Prostate gland (tissue), 2 donors: ENCODE data around the gene VEPH1. TPM values are rescaled to one million over a fixed set of nuclear protein-coding genes. Genes with fewer than 3 reads are reported as not detected.

Experiments
- DNase-seq: peaks from one replicate; pipeline ENCODE4 v3.0.0-alpha.2; 2019; ENCODE audit warnings: low spot score
- H3K27ac ChIP-seq, 2 donors: fragments of 200-600 bp; sonication (generic); 2 replicates each; pipeline ENCODE4 v1.5.1; 2017 to 2019
- H3K27me3 ChIP-seq: fragments of 200-600 bp; sonication (generic); replicated peaks from 2 replicates; pipeline ENCODE4 v1.5.1; 2019; ENCODE audit not compliant: insufficient read depth
- H3K36me3 ChIP-seq, 2 donors: fragments of 200-600 bp; sonication (generic); 1 replicate in 1 of 2; 2 replicates in 1 of 2; pipeline versions ENCODE4 v1.5.1 to v1.8.1; 2017 to 2019
- H3K4me1 ChIP-seq: fragments of 200-600 bp; sonication (generic); replicated peaks from 2 replicates; pipeline ENCODE4 v1.5.1; 2019
- H3K4me3 ChIP-seq, 2 donors: fragments of 200-600 bp; sonication (generic); 2 replicates each; pipeline ENCODE4 v1.5.1; 2017 to 2019
- H3K9me3 ChIP-seq: fragments of 200-600 bp; sonication (generic); 2 replicates; pipeline ENCODE4 v1.5.1; 2017
- POLR2A ChIP-seq: fragments of 450-650 bp; IDR thresholded peaks from one replicate; pipeline ENCODE4 v1.6.1; 2016; ENCODE audit warnings: antibody characterized with exemption, mild to moderate bottlenecking
- POLR2AphosphoS5 ChIP-seq: sonication (generic); formaldehyde crosslinking; IDR thresholded peaks from one replicate; pipeline ENCODE4 v1.6.1; 2017; ENCODE audit warnings: antibody characterized with exemption
- WGBS: methylation state at CpG from one replicate; pipeline ENCODE4 v1.1.5; 2018; 5-methylcytosine and 5-hydroxymethylcytosine counted together
- intact Hi-C: fragments of 100-400 bp; cut with DNase I; formaldehyde crosslinking; loops from one replicate; pipeline ENCODE4 v1.14.2; 2022
- total RNA-seq, 2 donors: library from RNA; depleted of rRNA; stranded (reverse); fragments of >200 nt; gene quantifications; one replicate each; pipeline ENCODE4 v1.1.0, GENCODE V29; 2016
- TF ChIP-seq, protein P1 (sequence below), 4 experiments: fragments of 200-600 bp in 2 of 4; fragments of 450-650 bp in 2 of 4; sonication (generic) in 2 of 4; IDR thresholded peaks; 1 replicate in 3 of 4; 2 replicates in 1 of 4; pipeline ENCODE4 v1.5.1; 2016 to 2019; ENCODE audit warnings: antibody characterized with exemption in 4 of 4, mild to moderate bottlenecking in 2 of 4, moderate library complexity in 2 of 4

The VEPH1 gene
- total RNA-seq, 2 donors from 2014 or later = 1.4 to 3.4 TPM

DNA sequence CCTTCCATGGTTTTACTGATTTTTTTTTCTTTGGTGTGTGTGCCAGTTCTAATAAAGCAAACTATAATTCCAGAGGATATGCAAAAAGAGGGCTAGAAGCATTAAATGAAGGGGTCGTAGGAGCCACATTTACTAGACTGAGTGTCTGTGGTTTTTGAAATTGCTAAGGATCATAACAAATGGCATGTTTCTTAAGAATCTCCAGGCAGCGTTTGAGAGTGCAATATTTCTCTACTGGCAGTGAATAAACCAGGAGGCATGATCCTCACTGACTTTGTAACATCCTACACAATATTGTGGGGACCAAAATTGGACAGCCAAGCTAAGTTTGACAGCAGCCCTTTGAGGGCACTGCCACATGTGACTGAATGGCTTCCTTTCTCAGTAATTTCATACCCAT, 227.4 kb downstream of the VEPH1 start:
- H3K36me3 ChIP-seq = no peaks in the 10 kb centered on the region
- intact Hi-C loops = no loop called here

DNA sequence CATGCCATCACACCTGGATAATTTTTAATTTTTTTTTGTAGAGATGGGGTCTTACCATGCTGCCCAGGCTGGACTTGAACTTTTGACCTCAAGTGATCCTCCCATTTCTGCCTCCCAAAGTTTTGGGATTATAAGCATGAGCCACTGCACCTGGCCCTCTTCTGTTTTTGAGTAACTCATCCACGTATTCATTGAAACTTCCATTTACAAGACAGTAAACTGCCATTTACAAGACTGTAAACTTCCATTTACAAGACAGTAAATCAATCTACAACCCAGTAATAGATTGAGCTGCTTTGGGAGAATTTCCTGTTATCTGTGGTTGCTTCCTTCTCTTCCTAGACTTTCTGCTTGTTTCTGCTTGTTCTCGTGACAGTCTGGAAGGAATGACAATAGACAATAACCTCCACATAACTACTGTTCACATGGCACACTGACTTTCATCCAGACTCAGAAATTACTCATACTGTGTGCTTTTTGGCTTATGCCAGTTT, 228.5 kb downstream of the VEPH1 start:
- Histone ChIP-seq H3K27ac (no peak overlapping the region), H3K27me3 (no peaks in the 10 kb centered on the region), H3K36me3 (no peaks in the 10 kb centered on the region), H3K9me3 (no peaks in the 10 kb centered on the region), H3K4me1 (no peaks in the 10 kb centered on the region), H3K4me3 (no peak overlapping the region)
- TF ChIP-seq, protein P1, sequence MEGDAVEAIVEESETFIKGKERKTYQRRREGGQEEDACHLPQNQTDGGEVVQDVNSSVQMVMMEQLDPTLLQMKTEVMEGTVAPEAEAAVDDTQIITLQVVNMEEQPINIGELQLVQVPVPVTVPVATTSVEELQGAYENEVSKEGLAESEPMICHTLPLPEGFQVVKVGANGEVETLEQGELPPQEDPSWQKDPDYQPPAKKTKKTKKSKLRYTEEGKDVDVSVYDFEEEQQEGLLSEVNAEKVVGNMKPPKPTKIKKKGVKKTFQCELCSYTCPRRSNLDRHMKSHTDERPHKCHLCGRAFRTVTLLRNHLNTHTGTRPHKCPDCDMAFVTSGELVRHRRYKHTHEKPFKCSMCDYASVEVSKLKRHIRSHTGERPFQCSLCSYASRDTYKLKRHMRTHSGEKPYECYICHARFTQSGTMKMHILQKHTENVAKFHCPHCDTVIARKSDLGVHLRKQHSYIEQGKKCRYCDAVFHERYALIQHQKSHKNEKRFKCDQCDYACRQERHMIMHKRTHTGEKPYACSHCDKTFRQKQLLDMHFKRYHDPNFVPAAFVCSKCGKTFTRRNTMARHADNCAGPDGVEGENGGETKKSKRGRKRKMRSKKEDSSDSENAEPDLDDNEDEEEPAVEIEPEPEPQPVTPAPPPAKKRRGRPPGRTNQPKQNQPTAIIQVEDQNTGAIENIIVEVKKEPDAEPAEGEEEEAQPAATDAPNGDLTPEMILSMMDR (IDR thresholded peaks at IDR 0.05) = no peak
- TF ChIP-seq POLR2AphosphoS5 = peak; percentile 75
- TF ChIP-seq POLR2A = no peak
- DNase-seq = peak; percentile 12
- intact Hi-C loops = no loop called here
- 13% methylated on average over 2 of the region's 2 CpGs for WGBS

More for the DNA sequence above, 227.4 kb downstream of the VEPH1 start:
- Histone ChIP-seq H3K9me3 (no peaks in the 10 kb centered on the region), H3K4me3 (no peak overlapping the region), H3K4me1 (no peaks in the 10 kb centered on the region), H3K27ac (no peak overlapping the region), H3K27me3 (no peaks in the 10 kb centered on the region)
- DNase-seq = no peak
- TF ChIP-seq, protein P1 (IDR thresholded peaks at IDR 0.05) = no peak
- TF ChIP-seq POLR2AphosphoS5 (no peak), POLR2A (no peak)
- 69% methylated on average over 2 of the region's 2 CpGs for WGBS

DNA sequence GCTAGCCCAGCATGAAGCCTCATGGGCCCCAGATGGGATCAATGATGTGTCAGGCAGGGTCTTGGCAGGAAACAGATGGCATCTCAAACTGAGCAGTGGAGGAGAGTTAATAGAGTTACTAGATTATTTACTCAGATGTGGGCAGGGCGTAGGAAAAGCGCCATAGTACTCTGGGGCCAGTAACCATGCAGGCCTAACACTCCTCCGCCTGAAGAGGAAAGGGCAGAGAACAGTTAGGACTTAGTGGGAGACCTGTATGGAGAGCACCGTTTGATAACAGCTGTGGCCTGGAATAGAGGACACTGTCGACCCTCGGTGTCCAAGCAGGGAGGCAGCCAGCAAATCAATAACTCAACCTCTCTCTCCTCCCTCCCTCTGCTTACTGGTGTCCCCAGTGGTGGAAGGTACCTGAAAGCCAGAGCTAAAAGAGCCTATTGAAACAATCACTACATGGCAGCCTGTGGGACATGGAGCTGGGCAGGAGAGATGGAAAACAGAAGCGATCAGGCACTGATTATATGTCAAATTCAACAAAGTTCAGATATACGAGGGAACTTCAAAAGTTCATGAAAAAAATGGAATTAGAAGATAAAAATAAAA, 231.8 kb downstream of the VEPH1 start:
- Histone ChIP-seq H3K36me3 (no peaks in the 10 kb centered on the region), H3K4me3 (no peak overlapping the region), H3K4me1 (no peaks in the 10 kb centered on the region), H3K9me3 (no peaks in the 10 kb centered on the region), H3K27ac (no peak overlapping the region), H3K27me3 (no peaks in the 10 kb centered on the region)
- 97% methylated on average over 8 of the region's 8 CpGs for WGBS
- no peak for DNase-seq
- intact Hi-C loops = no loop called here
- TF ChIP-seq, protein P1 (IDR thresholded peaks at IDR 0.05) = no peak
- TF ChIP-seq POLR2A (no peak), POLR2AphosphoS5 (no peak)

DNA sequence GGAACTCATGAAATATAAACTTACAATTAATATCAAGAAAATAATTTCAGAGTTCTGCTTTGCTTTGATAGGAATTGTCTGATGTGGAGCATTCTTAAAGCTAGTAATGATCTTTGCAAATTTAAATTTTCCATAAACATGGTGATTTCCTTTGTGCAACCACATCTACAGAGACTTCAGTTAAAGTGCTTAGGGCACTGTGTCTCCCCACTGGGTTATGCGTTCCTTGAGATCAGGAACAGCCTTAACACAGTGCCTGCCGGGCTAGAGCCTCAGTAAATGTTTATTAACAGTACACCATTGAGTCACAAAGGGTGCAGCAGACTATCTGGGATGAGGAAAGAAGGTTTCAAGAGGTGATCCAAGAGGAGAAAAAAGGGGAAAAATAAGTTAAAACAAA, 235.2 kb downstream of the VEPH1 start:
- Histone ChIP-seq H3K27ac (no peak overlapping the region), H3K4me1 (no peaks in the 10 kb centered on the region), H3K9me3 (no peaks in the 10 kb centered on the region), H3K4me3 (no peak overlapping the region), H3K36me3 (no peaks in the 10 kb centered on the region), H3K27me3 (no peaks in the 10 kb centered on the region)
- WGBS = 87% methylated on average over 2 of the region's 2 CpGs
- TF ChIP-seq POLR2AphosphoS5 (no peak), POLR2A (no peak)
- TF ChIP-seq, protein P1 (IDR thresholded peaks at IDR 0.05) = no peak
- DNase-seq = no peak
- intact Hi-C loops = no loop called here

DNA sequence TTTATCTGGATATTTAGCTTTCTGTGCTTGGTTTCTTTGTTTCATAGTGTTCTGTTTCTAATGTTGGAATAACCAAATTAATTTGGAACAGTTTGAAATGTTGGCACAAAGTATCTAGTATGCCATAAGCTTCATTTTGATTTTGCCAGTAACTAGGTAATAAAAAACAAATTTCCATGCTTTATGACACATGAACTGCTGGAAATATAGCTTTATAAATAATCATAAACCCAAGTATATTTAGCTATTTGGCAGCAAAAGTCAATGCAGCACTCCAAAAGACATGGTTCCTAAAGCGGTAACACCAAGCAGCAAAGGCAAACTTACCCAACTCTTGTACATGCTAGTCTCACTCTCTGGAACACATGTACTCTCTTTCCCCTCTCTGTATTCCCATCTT, 237.3 kb downstream of the VEPH1 start:
- Histone ChIP-seq H3K36me3 (no peaks in the 10 kb centered on the region), H3K27me3 (no peaks in the 10 kb centered on the region), H3K9me3 (no peaks in the 10 kb centered on the region), H3K4me1 (no peaks in the 10 kb centered on the region), H3K27ac (no peak overlapping the region), H3K4me3 (no peak overlapping the region)
- 80% methylated on average over 1 of the region's 1 CpG for WGBS
- DNase-seq = no peak
- TF ChIP-seq POLR2AphosphoS5 = no peak
- TF ChIP-seq, protein P1 (IDR thresholded peaks at IDR 0.05) = no peak
- TF ChIP-seq POLR2A = no peak
- intact Hi-C loops = no loop called here
